Liver (tissue), 9 donors: ENCODE data around the gene RNF144A. TPM values are rescaled to one million over a fixed set of nuclear protein-coding genes. Genes with fewer than 3 reads are reported as not detected.

Source experiments
- DNase-seq: peaks from one replicate; pipeline ENCODE4 v3.0.0-alpha.2; 2017; ENCODE audit warnings: low spot score
- H3K27ac ChIP-seq, 2 donors: one replicate each; pipeline ENCODE4 v1.7.0; 2013; ENCODE audit warnings: inconsistent platforms in 2 of 2, low read length in 2 of 2, control low read depth in 1 of 2, low read depth in 1 of 2, mild to moderate bottlenecking in 1 of 2
- H3K27me3 ChIP-seq, 4 donors: one replicate each; pipeline versions ENCODE4 v1.6.1 to v1.7.0; 2013; ENCODE audit warnings: low read length in 3 of 4, inconsistent platforms in 1 of 4, mild to moderate bottlenecking in 1 of 4, moderate library complexity in 1 of 4; ENCODE audit not compliant: control insufficient read depth in 4 of 4, insufficient read depth in 4 of 4
- H3K36me3 ChIP-seq, 4 donors: one replicate each; pipeline versions ENCODE4 v1.6.1 to v1.7.0; 2013; ENCODE audit warnings: low read length in 3 of 4, mild to moderate bottlenecking in 3 of 4, low read depth in 1 of 4, moderate library complexity in 1 of 4; ENCODE audit not compliant: control insufficient read depth in 4 of 4, insufficient read depth in 3 of 4
- H3K4me1 ChIP-seq, 4 donors: one replicate each; pipeline versions ENCODE4 v1.6.1 to v1.7.0; 2013; ENCODE audit warnings: low read length in 3 of 4, mild to moderate bottlenecking in 3 of 4, moderate library complexity in 1 of 4; ENCODE audit not compliant: control insufficient read depth in 4 of 4, insufficient read depth in 4 of 4
- H3K4me3 ChIP-seq, 3 donors: one replicate each; pipeline versions ENCODE4 v1.6.1 to v1.7.0; 2013; ENCODE audit warnings: low read length in 3 of 3, control low read depth in 1 of 3, low read depth in 1 of 3, mild to moderate bottlenecking in 1 of 3
- H3K9ac ChIP-seq, 2 donors: one replicate each; pipeline ENCODE4 v1.7.0; 2013; ENCODE audit warnings: low read length in 2 of 2, mild to moderate bottlenecking in 2 of 2, moderate library complexity in 2 of 2, control low read depth in 1 of 2, low read depth in 1 of 2
- H3K9me3 ChIP-seq, 4 donors: one replicate each; pipeline versions ENCODE4 v1.6.1 to v1.7.0; 2013; ENCODE audit warnings: low read length in 3 of 4; ENCODE audit not compliant: control insufficient read depth in 4 of 4
- EGR1 ChIP-seq, 2 donors: IDR thresholded peaks; 2 replicates each; pipeline ENCODE4 v1.6.1; 2016 to 2018; ENCODE audit warnings: antibody characterized with exemption in 2 of 2, low read depth in 2 of 2
- FOXA1 ChIP-seq: IDR thresholded peaks from 2 replicates; pipeline ENCODE4 v1.6.1; 2016; ENCODE audit warnings: antibody characterized with exemption
- FOXA2 ChIP-seq: IDR thresholded peaks from 2 replicates; pipeline ENCODE4 v1.6.1; 2016; ENCODE audit warnings: antibody characterized with exemption
- GABPA ChIP-seq, 2 donors: IDR thresholded peaks in 1 of 2; conservative IDR thresholded peaks in 1 of 2; 2 replicates each; pipeline ENCODE4 v1.6.1; 2016; ENCODE audit warnings: antibody characterized with exemption in 2 of 2, mild to moderate bottlenecking in 1 of 2, moderate library complexity in 1 of 2
- HNF4G ChIP-seq: IDR thresholded peaks from 2 replicates; pipeline ENCODE4 v1.6.1; 2016; ENCODE audit warnings: antibody characterized with exemption
- JUND ChIP-seq, 2 donors: IDR thresholded peaks; 2 replicates each; pipeline ENCODE4 v1.6.1; 2016; ENCODE audit warnings: antibody characterized with exemption in 2 of 2
- RAD21 ChIP-seq, 2 donors: IDR thresholded peaks; 2 replicates each; pipeline ENCODE4 v1.6.1; 2016; ENCODE audit warnings: antibody characterized with exemption in 2 of 2, mild to moderate bottlenecking in 2 of 2
- RXRA ChIP-seq, 2 donors: IDR thresholded peaks; 2 replicates each; pipeline ENCODE4 v1.6.1; 2017 to 2018; ENCODE audit warnings: antibody characterized with exemption in 2 of 2, mild to moderate bottlenecking in 1 of 2
- YY1 ChIP-seq: IDR thresholded peaks from 2 replicates; pipeline ENCODE4 v1.6.1; 2016; ENCODE audit warnings: antibody characterized with exemption, mild to moderate bottlenecking
- WGBS: extraction: QIAGEN DNeasy Blood & Tissue Kit; methylation state at CpG from one replicate; pipeline ENCODE4 v1.1.7; 2013; 5-methylcytosine and 5-hydroxymethylcytosine counted together
- polyA plus RNA-seq, 2 donors: library from polyadenylated mRNA; stranded (reverse) in 1 of 2; unstranded in 1 of 2; fragments of 200-250 nt in 1 of 2; fragments of >200 nt in 1 of 2; fragmentation: Nextera tagmentation in 1 of 2; extraction: Ambion mirVana in 1 of 2; gene quantifications; one replicate each; pipeline versions ENCODE4 v1.2.1 to v1.2.3, GENCODE V29; 2013 to 2015
- total RNA-seq, 2 donors: library from RNA; depleted of rRNA; stranded (reverse); fragments of >200 nt; gene quantifications; one replicate each; pipeline ENCODE4 v1.2.3, GENCODE V29; 2014
- TF ChIP-seq, protein P1 (sequence below): IDR thresholded peaks from 2 replicates; pipeline ENCODE4 v1.6.1; 2016; ENCODE audit warnings: antibody characterized with exemption
- TF ChIP-seq, protein P2 (sequence below): IDR thresholded peaks from 2 replicates; pipeline ENCODE4 v1.6.1; 2016; ENCODE audit warnings: antibody characterized with exemption
- TF ChIP-seq, protein P3 (sequence below): IDR thresholded peaks from 2 replicates; pipeline ENCODE4 v1.6.1; 2016; ENCODE audit warnings: antibody characterized with exemption
- TF ChIP-seq, protein P4 (sequence below): fragments of 150-350 bp; IDR thresholded peaks from 2 replicates; pipeline ENCODE4 v1.5.1; 2017; ENCODE audit warnings: improper control_type of control experiment, low read depth, low read length; ENCODE audit not compliant: missing input control
- TF ChIP-seq, protein P5 (sequence below): IDR thresholded peaks from 2 replicates; pipeline ENCODE4 v1.6.1; 2016; ENCODE audit warnings: antibody characterized with exemption, mild to moderate bottlenecking
- donor health status: healthy.
- donor health status: healthy.
- donor health status: healthy.
- donor health status: healthy.
- donor health status: healthy.

The RNF144A gene
- total and polyA plus RNA-seq, 4 donors = 1.0 to 10.4 (median 2.3) TPM

DNA sequence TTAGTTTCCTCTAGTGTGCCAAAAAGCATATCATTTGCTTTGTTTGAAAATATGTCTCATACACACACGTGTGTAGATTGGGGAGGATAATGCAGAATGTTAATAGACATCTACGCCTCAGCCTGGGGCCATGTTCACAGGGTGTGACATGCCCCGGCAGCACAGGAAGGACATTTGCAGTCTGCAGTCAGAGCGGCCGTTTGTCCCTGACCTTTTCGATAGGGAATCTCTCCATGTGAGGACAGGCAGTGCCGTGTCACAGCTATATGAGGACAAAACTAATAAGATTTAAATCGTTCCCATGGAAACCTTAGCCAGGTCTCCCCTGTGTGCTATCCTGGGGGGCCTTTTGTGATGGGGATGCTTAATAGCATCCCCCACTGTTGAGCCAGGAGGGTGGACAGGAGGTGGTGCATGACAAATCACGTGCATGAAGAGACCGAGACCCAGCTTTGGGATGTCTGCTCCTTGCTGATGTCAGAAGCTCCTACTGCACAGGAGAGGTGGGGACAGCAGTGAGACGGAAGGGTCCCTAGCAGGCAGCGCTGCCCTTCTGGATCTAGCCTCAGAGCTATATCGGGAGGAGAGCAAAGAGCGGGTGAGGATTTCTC lies 100.6 kb downstream of the RNF144A start:
- no peaks in the 10 kb centered on the region for H3K27me3 ChIP-seq
- H3K36me3 ChIP-seq = no peaks in the 10 kb centered on the region
- no peak overlapping the region for H3K4me3 ChIP-seq
- DNase-seq = no peak
- no peaks in the 10 kb centered on the region for H3K9me3 ChIP-seq
- 82% methylated on average over 14 of the region's 14 CpGs for WGBS
- H3K4me1 ChIP-seq = no peaks in the 10 kb centered on the region
- no peak overlapping the region for H3K9ac ChIP-seq
- TF ChIP-seq, protein P1, sequence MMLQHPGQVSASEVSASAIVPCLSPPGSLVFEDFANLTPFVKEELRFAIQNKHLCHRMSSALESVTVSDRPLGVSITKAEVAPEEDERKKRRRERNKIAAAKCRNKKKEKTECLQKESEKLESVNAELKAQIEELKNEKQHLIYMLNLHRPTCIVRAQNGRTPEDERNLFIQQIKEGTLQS = no peak
- TF ChIP-seq RAD21 (IDR thresholded peaks at IDR 0.05) (no peak), HNF4G (no peak), FOXA1 (no peak), FOXA2 (no peak), GABPA (IDR thresholded peaks at IDR 0.05 in 1 of 2, conservative IDR thresholded peaks at IDR 0.05 in 1 of 2) (no peak), JUND (IDR thresholded peaks at IDR 0.05) (no peak), YY1 (no peak)
- TF ChIP-seq, protein P2, sequence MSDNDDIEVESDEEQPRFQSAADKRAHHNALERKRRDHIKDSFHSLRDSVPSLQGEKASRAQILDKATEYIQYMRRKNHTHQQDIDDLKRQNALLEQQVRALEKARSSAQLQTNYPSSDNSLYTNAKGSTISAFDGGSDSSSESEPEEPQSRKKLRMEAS = no peak
- TF ChIP-seq, protein P3, sequence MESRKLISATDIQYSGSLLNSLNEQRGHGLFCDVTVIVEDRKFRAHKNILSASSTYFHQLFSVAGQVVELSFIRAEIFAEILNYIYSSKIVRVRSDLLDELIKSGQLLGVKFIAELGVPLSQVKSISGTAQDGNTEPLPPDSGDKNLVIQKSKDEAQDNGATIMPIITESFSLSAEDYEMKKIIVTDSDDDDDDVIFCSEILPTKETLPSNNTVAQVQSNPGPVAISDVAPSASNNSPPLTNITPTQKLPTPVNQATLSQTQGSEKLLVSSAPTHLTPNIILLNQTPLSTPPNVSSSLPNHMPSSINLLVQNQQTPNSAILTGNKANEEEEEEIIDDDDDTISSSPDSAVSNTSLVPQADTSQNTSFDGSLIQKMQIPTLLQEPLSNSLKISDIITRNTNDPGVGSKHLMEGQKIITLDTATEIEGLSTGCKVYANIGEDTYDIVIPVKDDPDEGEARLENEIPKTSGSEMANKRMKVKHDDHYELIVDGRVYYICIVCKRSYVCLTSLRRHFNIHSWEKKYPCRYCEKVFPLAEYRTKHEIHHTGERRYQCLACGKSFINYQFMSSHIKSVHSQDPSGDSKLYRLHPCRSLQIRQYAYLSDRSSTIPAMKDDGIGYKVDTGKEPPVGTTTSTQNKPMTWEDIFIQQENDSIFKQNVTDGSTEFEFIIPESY = no peak
- TF ChIP-seq, protein P4, sequence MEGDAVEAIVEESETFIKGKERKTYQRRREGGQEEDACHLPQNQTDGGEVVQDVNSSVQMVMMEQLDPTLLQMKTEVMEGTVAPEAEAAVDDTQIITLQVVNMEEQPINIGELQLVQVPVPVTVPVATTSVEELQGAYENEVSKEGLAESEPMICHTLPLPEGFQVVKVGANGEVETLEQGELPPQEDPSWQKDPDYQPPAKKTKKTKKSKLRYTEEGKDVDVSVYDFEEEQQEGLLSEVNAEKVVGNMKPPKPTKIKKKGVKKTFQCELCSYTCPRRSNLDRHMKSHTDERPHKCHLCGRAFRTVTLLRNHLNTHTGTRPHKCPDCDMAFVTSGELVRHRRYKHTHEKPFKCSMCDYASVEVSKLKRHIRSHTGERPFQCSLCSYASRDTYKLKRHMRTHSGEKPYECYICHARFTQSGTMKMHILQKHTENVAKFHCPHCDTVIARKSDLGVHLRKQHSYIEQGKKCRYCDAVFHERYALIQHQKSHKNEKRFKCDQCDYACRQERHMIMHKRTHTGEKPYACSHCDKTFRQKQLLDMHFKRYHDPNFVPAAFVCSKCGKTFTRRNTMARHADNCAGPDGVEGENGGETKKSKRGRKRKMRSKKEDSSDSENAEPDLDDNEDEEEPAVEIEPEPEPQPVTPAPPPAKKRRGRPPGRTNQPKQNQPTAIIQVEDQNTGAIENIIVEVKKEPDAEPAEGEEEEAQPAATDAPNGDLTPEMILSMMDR = no peak
- TF ChIP-seq, protein P5, sequence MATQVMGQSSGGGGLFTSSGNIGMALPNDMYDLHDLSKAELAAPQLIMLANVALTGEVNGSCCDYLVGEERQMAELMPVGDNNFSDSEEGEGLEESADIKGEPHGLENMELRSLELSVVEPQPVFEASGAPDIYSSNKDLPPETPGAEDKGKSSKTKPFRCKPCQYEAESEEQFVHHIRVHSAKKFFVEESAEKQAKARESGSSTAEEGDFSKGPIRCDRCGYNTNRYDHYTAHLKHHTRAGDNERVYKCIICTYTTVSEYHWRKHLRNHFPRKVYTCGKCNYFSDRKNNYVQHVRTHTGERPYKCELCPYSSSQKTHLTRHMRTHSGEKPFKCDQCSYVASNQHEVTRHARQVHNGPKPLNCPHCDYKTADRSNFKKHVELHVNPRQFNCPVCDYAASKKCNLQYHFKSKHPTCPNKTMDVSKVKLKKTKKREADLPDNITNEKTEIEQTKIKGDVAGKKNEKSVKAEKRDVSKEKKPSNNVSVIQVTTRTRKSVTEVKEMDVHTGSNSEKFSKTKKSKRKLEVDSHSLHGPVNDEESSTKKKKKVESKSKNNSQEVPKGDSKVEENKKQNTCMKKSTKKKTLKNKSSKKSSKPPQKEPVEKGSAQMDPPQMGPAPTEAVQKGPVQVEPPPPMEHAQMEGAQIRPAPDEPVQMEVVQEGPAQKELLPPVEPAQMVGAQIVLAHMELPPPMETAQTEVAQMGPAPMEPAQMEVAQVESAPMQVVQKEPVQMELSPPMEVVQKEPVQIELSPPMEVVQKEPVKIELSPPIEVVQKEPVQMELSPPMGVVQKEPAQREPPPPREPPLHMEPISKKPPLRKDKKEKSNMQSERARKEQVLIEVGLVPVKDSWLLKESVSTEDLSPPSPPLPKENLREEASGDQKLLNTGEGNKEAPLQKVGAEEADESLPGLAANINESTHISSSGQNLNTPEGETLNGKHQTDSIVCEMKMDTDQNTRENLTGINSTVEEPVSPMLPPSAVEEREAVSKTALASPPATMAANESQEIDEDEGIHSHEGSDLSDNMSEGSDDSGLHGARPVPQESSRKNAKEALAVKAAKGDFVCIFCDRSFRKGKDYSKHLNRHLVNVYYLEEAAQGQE = no peak
- H3K27ac ChIP-seq = no peak overlapping the region

DNA sequence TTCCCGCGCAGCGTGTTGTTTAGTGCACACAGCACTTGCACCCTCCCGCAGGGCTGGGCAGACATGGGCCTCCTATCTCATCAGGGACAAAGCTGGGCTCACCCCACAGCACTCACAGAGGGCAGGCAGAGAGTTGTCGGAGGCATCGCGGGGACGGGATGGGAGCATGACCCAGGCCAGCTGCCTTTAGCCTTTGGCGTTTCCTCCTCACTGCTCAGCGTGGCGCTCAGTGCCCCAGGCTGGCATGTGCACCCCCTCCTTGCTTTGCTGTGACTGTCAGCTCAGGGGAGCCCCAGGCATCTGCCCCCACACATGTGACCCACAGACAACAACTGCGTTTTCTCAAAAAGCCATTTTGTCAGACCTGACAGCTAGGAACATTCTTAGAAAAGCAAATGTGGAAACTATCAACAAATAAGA lies 101.1 kb downstream of the RNF144A start:
- Histone ChIP-seq H3K27ac (no peak overlapping the region), H3K36me3 (no peaks in the 10 kb centered on the region), H3K9me3 (no peaks in the 10 kb centered on the region), H3K27me3 (no peaks in the 10 kb centered on the region), H3K9ac (no peak overlapping the region), H3K4me3 (no peak overlapping the region), H3K4me1 (no peaks in the 10 kb centered on the region)
- no peak for DNase-seq
- TF ChIP-seq, protein P4 = no peak
- TF ChIP-seq JUND (IDR thresholded peaks at IDR 0.05) (no peak), YY1 (no peak), RXRA (IDR thresholded peaks at IDR 0.05) (no peak), EGR1 (IDR thresholded peaks at IDR 0.05; ENCODE audit: low read depth in 2 of 2) (no peak)
- 90% methylated on average over 12 of the region's 12 CpGs for WGBS
